ENCODE measurements around the gene DGUOK.

Gene DGUOK

GRCh38 chr2:73908689-73909652, 17.7 kb upstream of the DGUOK start:
- Histone ChIP-seq H3K4me3 (ENCODE audit: low read depth in 1 of 2, low read length in 1 of 2) (no peak overlapping the region), H3K27ac (no peak overlapping the region), H3K27me3 (no peaks in the 10 kb centered on the region), H3K4me1 (ENCODE audit: control insufficient read depth in 1 of 2, insufficient read depth in 1 of 2, low read depth in 1 of 2, low read length in 1 of 2) (peaks cover 0 to 7% of the 10 kb centered on the region in 2 experiments), H3K36me3 (no peaks in the 10 kb centered on the region), H3K9me3 (no peaks in the 10 kb centered on the region)
- TF ChIP-seq CTCF (IDR thresholded peaks at IDR 0.05): no peak

GRCh38 chr2:73910873-73911547, 15.7 kb upstream of the DGUOK start:
- H3K4me3 ChIP-seq (ENCODE audit: low read depth in 1 of 2, low read length in 1 of 2): no peak overlapping the region
- TF ChIP-seq CTCF (IDR thresholded peaks at IDR 0.05): no peak
- no peaks in the 10 kb centered on the region for H3K9me3 ChIP-seq
- H3K27ac ChIP-seq: no peak overlapping the region
- no peaks in the 10 kb centered on the region for H3K27me3 ChIP-seq
- peaks cover 0 to 7% of the 10 kb centered on the region in 2 experiments for H3K4me1 ChIP-seq (ENCODE audit: control insufficient read depth in 1 of 2, insufficient read depth in 1 of 2, low read depth in 1 of 2, low read length in 1 of 2)
- H3K36me3 ChIP-seq: no peaks in the 10 kb centered on the region

- peaks cover 0 to 7% of the 10 kb centered on the region in 2 experiments for H3K4me1 ChIP-seq (ENCODE audit: control insufficient read depth in 1 of 2, insufficient read depth in 1 of 2, low read depth in 1 of 2, low read length in 1 of 2)
- no peaks in the 10 kb centered on the region for H3K9me3 ChIP-seq
- H3K4me3 ChIP-seq (ENCODE audit: low read depth in 1 of 2, low read length in 1 of 2): no peak overlapping the region
- H3K27ac ChIP-seq: no peak overlapping the region
- H3K27me3 ChIP-seq: no peaks in the 10 kb centered on the region
- no peaks in the 10 kb centered on the region for H3K36me3 ChIP-seq
- TF ChIP-seq CTCF (IDR thresholded peaks at IDR 0.05): no peak
Measured at GRCh38 chr2:73911548-73912208, 15.0 kb upstream of the DGUOK start.

GRCh38 chr2:73913414-73914054, 13.1 kb upstream of the DGUOK start:
- H3K4me1 ChIP-seq (ENCODE audit: control insufficient read depth in 1 of 2, insufficient read depth in 1 of 2, low read depth in 1 of 2, low read length in 1 of 2): no peaks in the 10 kb centered on the region
- no peak for TF ChIP-seq CTCF (IDR thresholded peaks at IDR 0.05)
- no peaks in the 10 kb centered on the region for H3K27me3 ChIP-seq
- no peak overlapping the region for H3K4me3 ChIP-seq (ENCODE audit: low read depth in 1 of 2, low read length in 1 of 2)
- no peaks in the 10 kb centered on the region for H3K36me3 ChIP-seq
- no peaks in the 10 kb centered on the region for H3K9me3 ChIP-seq
- H3K27ac ChIP-seq: no peak overlapping the region

- Histone ChIP-seq H3K27me3 (no peaks in the 10 kb centered on the region), H3K27ac (no peak overlapping the region), H3K9me3 (no peaks in the 10 kb centered on the region), H3K4me3 (ENCODE audit: low read depth in 1 of 2, low read length in 1 of 2) (no peak overlapping the region), H3K4me1 (ENCODE audit: control insufficient read depth in 1 of 2, insufficient read depth in 1 of 2, low read depth in 1 of 2, low read length in 1 of 2) (no peaks in the 10 kb centered on the region), H3K36me3 (no peaks in the 10 kb centered on the region)
- TF ChIP-seq CTCF (IDR thresholded peaks at IDR 0.05): no peak
Measured at GRCh38 chr2:73914667-73915066, 12.0 kb upstream of the DGUOK start.
